Spleen (tissue), 11 donors: ENCODE measurements around the gene SNX8. TPM values are rescaled to one million over a fixed set of nuclear protein-coding genes. Genes with fewer than 3 reads are reported as not detected.

Experiments
- DNase-seq: peaks from one replicate; pipeline ENCODE4 v3.0.0-alpha.2; 2020
- H3K27ac ChIP-seq, 8 donors: fragments of 200-600 bp; sonication (generic) in 7 of 8; 1 replicate in 4 of 8; 2 replicates in 4 of 8; pipeline versions ENCODE4 v1.5.0 to v1.8.0; 2016 to 2021; ENCODE audit warnings: inconsistent platforms in 4 of 8, mild to moderate bottlenecking in 4 of 8, moderate library complexity in 1 of 8
- H3K27me3 ChIP-seq, 7 donors: fragments of 200-600 bp; sonication (generic) in 6 of 7; replicated peaks in 1 of 7; 1 replicate in 4 of 7; 2 replicates in 3 of 7; pipeline versions ENCODE4 v1.5.0 to v1.8.0; 2016 to 2021; ENCODE audit warnings: inconsistent platforms in 3 of 7, mild to moderate bottlenecking in 1 of 7
- H3K36me3 ChIP-seq, 6 donors: fragments of 200-600 bp; sonication (generic) in 5 of 6; 1 replicate in 4 of 6; 2 replicates in 2 of 6; pipeline versions ENCODE4 v1.5.0 to v1.8.0; 2016 to 2021; ENCODE audit warnings: inconsistent platforms in 2 of 6
- H3K4me1 ChIP-seq, 6 donors: fragments of 200-600 bp; sonication (generic) in 5 of 6; 1 replicate in 3 of 6; 2 replicates in 3 of 6; pipeline versions ENCODE4 v1.5.0 to v1.8.0; 2016 to 2021; ENCODE audit warnings: inconsistent platforms in 3 of 6
- H3K4me3 ChIP-seq, 8 donors: fragments of 200-600 bp; sonication (generic) in 7 of 8; 1 replicate in 4 of 8; 2 replicates in 4 of 8; pipeline versions ENCODE4 v1.5.0 to v1.8.0; 2016 to 2021; ENCODE audit warnings: inconsistent platforms in 4 of 8, mild to moderate bottlenecking in 4 of 8, moderate library complexity in 2 of 8
- H3K9me3 ChIP-seq, 8 donors: fragments of 200-600 bp; sonication (generic) in 7 of 8; 1 replicate in 4 of 8; 2 replicates in 4 of 8; pipeline versions ENCODE4 v1.5.0 to v1.8.0; 2016 to 2021; ENCODE audit warnings: inconsistent platforms in 4 of 8
- CTCF ChIP-seq, 11 experiments: fragments of 200-600 bp in 7 of 11; fragments of 450-650 bp in 4 of 11; sonication (generic) in 4 of 11; IDR thresholded peaks in 8 of 11; conservative IDR thresholded peaks in 3 of 11; 1 replicate in 7 of 11; 2 replicates in 4 of 11; pipeline versions ENCODE4 v1.4.0 to v1.8.0; 2016 to 2021; ENCODE audit warnings: antibody characterized with exemption in 11 of 11, inconsistent platforms in 4 of 11, mild to moderate bottlenecking in 1 of 11
- POLR2A ChIP-seq, 3 donors: fragments of 450-650 bp; IDR thresholded peaks; one replicate each; pipeline ENCODE4 v1.5.1; 2017; ENCODE audit warnings: antibody characterized with exemption in 3 of 3, mild to moderate bottlenecking in 1 of 3
- POLR2AphosphoS5 ChIP-seq, 3 donors: sonication (generic); formaldehyde crosslinking; IDR thresholded peaks; one replicate each; pipeline ENCODE4 v1.5.1; 2017; ENCODE audit warnings: antibody characterized with exemption in 3 of 3
- WGBS, 5 donors: extraction: QIAGEN DNeasy Blood & Tissue Kit in 3 of 5; methylation state at CpG; one replicate each; pipeline versions ENCODE4 v1.1.5 to v1.1.7; 2013 to 2018; 5-methylcytosine and 5-hydroxymethylcytosine counted together
- intact Hi-C: fragments of 100-400 bp; cut with DNase I; formaldehyde crosslinking; loops from one replicate; pipeline ENCODE4 v1.15.0; 2023; ENCODE audit warnings: low total_unique reads
- polyA plus RNA-seq, 3 donors: library from polyadenylated mRNA; stranded (reverse); fragments of 200-250 nt; gene quantifications; one replicate each; pipeline ENCODE4 v1.2.1, GENCODE V29; 2013
- total RNA-seq, 7 donors: library from RNA; depleted of rRNA in 3 of 7; stranded (reverse); fragments of >200 nt in 3 of 7; fragmentation: NEBNext Ultra II Directional in 4 of 7; extraction: Animal tissue kit (Norgen Biotek cat#: 25700) in 4 of 7; gene quantifications; one replicate each; pipeline versions ENCODE4 v1.1.0 to v1.2.1, GENCODE V29; 2016 to 2021
- donor health status: healthy with polysubstance abuse.
- donor health status: DM: no; HTN: no; CAD: no; lungs with moderate emphysema.
- donor health status: DM: no; HTN: no; CAD: no.
- donor health status: Bipolar disorder and iron deficiency.
- donor health status: healthy.
- donor health status: DM: no; HTN: no; CAD: no.
- donor health status: DM: yes; HTN: yes; CAD: no.

Gene SNX8
- total and polyA plus RNA-seq, 10 donors = 48.8 to 196 (median 86.8) TPM

- no peak overlapping the region for H3K27ac ChIP-seq
- 87 to 94% (median 91%) methylated on average over 7 to 8 of the region's 8 CpGs for WGBS, 5 donors
- peaks cover 17 to 67% (median 40%) of the 10 kb centered on the region in 6 donors for H3K4me1 ChIP-seq
- H3K4me3 ChIP-seq = no peak overlapping the region
- DNase-seq = no peak
- intact Hi-C loops = no loop called here
- H3K36me3 ChIP-seq = peaks cover 0 to 67% (median 33%) of the 10 kb centered on the region in 6 donors
- TF ChIP-seq POLR2A (IDR thresholded peaks at IDR 0.05) = no peak
- no peak for TF ChIP-seq POLR2AphosphoS5 (IDR thresholded peaks at IDR 0.05)
- no peak for TF ChIP-seq CTCF (IDR thresholded peaks at IDR 0.05 in 8 of 11, conservative IDR thresholded peaks at IDR 0.05 in 3 of 11)
- no peaks in the 10 kb centered on the region for H3K9me3 ChIP-seq
- H3K27me3 ChIP-seq = no peaks in the 10 kb centered on the region
Measured at GRCh38 chr7:2228921-2229320, 85.3 kb downstream of the SNX8 start.

GRCh38 chr7:2227699-2228098, 86.5 kb downstream of the SNX8 start:
- Histone ChIP-seq H3K4me3 (no peak overlapping the region), H3K4me1 (peaks cover 12 to 59% (median 34%) of the 10 kb centered on the region in 6 donors), H3K27ac (no peak overlapping the region), H3K9me3 (no peaks in the 10 kb centered on the region), H3K36me3 (peaks cover 0 to 78% (median 44%) of the 10 kb centered on the region in 6 donors), H3K27me3 (no peaks in the 10 kb centered on the region)
- no peak for DNase-seq
- WGBS, 5 donors = 89 to 95% (median 91%) methylated on average over 15 of the region's 15 CpGs
- intact Hi-C loops = no loop called here
- TF ChIP-seq POLR2A (IDR thresholded peaks at IDR 0.05) (no peak), POLR2AphosphoS5 (IDR thresholded peaks at IDR 0.05) (no peak), CTCF (IDR thresholded peaks at IDR 0.05 in 8 of 11, conservative IDR thresholded peaks at IDR 0.05 in 3 of 11) (no peak)

GRCh38 chr7:2225830-2226229, 88.4 kb downstream of the SNX8 start:
- no peaks in the 10 kb centered on the region for H3K27me3 ChIP-seq
- WGBS, 5 donors = 93 to 98% (median 95%) methylated on average over 13 of the region's 13 CpGs
- H3K9me3 ChIP-seq = no peaks in the 10 kb centered on the region
- no peak overlapping the region for H3K27ac ChIP-seq
- no peak for DNase-seq
- H3K36me3 ChIP-seq = peaks cover 3 to 97% (median 60%) of the 10 kb centered on the region in 6 donors
- TF ChIP-seq POLR2AphosphoS5 (IDR thresholded peaks at IDR 0.05) (no peak), POLR2A (IDR thresholded peaks at IDR 0.05) (no peak), CTCF (IDR thresholded peaks at IDR 0.05 in 8 of 11, conservative IDR thresholded peaks at IDR 0.05 in 3 of 11) (no peak)
- peaks cover under 1 to 43% (median 20%) of the 10 kb centered on the region in 6 donors for H3K4me1 ChIP-seq
- intact Hi-C loops = no loop called here
- no peak overlapping the region for H3K4me3 ChIP-seq

- Histone ChIP-seq H3K27ac (peak overlapping the region in 2 of 8 donors; percentile 34 to 60), H3K9me3 (no peaks in the 10 kb centered on the region), H3K27me3 (no peaks in the 10 kb centered on the region), H3K4me3 (no peak overlapping the region), H3K4me1 (peaks cover 0 to 38% (median 15%) of the 10 kb centered on the region in 6 donors), H3K36me3 (peaks cover 3 to 100% (median 65%) of the 10 kb centered on the region in 6 donors)
- TF ChIP-seq CTCF (IDR thresholded peaks at IDR 0.05 in 8 of 11, conservative IDR thresholded peaks at IDR 0.05 in 3 of 11) = no peak
- TF ChIP-seq POLR2A (IDR thresholded peaks at IDR 0.05) = no peak
- TF ChIP-seq POLR2AphosphoS5 (IDR thresholded peaks at IDR 0.05) = no peak
- no peak for DNase-seq
- intact Hi-C loops = no loop called here
- whole genome bisulfite sequencing, 5 donors = 89 to 95% (median 94%) methylated on average over 14 of the region's 14 CpGs
Measured at GRCh38 chr7:2225336-2225735, 88.9 kb downstream of the SNX8 start.
